GM21786 (cell line): ENCODE data around the gene COL24A1.

Source experiments
- ATAC-seq: cut with Tn5 transposase; IDR thresholded peaks from one replicate; pipeline ENCODE4 v1.9.1; 2021; ENCODE audit not compliant: unreplicated experiment

COL24A1 gene

DNA sequence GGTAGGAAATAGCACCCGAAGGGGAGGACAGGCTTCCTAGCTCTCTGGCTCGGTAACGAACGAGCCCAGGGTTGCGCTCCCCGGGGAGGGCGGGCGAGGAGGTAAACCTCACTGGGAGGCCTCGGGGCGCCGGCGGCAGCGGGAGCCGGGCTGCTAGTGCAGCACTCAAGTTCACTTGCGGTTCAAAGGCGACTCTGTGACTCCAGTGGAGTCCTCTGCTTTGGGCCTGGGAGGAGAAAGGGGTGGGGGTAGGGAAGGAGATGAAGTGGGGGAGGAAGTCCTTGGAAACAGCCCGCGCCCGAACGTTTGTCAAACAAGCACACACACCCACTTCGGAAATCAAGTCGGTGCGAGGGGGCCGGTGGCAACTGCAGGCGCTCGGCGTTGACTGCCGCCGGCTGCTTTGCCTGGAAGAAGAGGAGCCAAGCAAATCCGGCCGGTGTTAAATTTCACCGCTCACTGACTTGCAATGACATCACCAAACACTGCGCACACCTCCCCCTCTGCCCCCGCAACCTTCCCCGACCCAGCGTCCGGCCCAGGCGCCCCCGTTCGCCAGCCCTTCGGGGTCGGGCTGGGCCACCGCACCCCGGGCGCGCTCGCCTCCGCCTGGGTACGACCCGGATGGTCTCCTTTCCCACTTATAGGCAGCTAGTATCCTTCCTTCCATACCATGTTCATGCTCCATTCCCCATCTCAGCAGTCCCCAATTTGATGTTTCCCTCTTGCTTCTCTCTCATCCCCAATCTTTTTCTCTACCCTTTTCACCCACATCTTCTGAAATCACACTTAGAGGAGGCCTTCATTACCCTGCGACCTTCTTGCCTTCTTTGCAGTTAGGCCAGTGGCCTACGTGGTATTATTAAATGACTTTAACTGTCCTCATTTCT lies at the start of gene COL24A1:
Gene COL24A1, minus strand, starts transcription at position 207 of the 890 bp plus-strand sequence. CDS start 376 bp downstream, outside the sequence.
- no peak for ATAC-seq

DNA sequence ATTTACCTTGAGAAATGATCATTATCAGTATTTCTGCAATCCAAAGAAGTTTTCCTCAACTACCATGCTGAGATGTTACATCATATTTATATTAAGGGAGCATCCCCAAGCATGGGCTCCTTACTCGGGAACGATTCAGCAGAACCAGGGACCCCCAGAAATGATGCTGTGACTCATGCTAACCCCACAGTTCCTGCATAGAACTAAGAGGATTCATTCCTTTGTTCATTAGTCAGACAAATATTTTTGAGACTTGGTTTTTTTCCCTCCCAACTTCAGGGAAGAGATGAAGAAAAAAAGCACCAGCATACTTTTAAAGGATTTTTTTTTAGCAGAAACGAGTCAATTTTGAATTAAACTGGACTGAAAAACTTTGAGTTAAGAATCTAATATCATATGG lies 49.2 kb upstream of the COL24A1 start:
- ATAC-seq: no peak

DNA sequence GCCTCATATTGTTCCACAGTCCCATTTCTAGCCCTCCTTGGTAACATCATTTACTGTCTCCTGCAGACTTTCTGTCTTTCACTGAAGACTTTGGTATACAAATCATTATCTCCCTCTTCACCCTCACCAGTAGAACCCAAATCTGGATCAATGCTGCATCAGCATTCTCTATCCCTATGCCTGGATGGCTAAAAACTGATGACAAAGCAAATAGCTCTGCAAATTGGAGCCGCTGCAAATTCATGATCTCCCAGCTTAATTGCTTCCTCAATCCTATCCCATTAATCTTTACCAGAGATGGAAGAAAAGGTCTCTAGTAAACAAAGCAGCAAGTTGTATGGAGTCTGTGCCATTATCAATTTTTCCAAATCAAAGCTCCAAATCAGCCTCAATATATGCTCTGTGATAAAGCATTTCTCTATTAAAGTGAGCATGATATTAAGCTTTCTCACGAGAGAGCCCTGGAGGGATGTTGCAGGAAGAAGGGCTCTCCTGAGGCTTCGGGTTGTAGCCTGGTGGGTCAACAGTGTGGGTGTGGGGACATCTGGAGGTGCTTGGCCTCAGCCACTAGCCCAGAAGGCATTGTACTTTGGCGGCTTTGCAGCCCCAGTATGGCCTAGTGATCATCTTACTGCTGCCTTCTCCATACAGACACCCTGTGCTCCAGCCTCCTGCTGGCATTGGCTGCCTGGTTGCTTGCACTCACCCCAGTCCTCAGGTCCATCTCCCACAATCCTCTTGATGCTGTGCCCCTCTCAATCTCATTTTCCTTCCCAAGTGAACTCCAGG lies 46.2 kb upstream of the COL24A1 start:
- no peak for ATAC-seq

DNA sequence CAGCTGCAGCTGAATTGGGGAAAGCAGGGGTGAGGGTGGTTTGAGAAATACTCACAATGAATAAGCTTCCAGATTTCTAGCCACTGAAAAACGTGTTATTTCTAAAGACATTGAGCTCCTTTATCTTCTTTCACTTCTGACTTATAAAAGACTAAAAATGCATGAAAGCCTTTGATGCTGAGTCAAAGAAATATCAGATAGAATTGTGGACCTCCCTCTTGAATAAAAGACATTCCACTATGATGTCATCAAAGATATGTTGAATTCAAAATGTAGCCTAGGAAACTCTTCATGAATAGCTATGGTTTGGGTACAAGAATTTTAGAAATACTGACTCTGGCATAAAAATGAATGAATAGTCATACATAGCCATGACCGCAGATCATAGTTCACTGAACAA lies 44.7 kb upstream of the COL24A1 start:
- no peak for ATAC-seq

DNA sequence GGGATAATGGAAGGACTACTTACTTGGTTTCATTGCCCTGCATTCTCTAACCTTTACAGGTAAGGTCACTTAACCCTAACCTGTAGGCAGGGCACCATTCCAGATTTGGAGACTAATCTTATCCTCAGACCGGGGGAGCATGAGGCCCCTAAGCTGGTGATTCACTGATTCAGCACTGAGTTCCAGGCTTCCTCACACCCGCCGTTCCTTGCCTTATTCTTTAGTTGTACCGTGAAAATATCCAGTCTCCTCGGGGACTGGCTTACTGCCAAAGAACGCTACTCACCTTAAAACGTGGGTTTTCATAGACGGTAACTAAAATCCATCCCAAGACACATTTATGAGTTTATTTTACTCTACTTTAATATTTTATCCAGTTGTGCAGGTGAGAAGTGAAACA lies 44.3 kb upstream of the COL24A1 start:
- no peak for ATAC-seq

DNA sequence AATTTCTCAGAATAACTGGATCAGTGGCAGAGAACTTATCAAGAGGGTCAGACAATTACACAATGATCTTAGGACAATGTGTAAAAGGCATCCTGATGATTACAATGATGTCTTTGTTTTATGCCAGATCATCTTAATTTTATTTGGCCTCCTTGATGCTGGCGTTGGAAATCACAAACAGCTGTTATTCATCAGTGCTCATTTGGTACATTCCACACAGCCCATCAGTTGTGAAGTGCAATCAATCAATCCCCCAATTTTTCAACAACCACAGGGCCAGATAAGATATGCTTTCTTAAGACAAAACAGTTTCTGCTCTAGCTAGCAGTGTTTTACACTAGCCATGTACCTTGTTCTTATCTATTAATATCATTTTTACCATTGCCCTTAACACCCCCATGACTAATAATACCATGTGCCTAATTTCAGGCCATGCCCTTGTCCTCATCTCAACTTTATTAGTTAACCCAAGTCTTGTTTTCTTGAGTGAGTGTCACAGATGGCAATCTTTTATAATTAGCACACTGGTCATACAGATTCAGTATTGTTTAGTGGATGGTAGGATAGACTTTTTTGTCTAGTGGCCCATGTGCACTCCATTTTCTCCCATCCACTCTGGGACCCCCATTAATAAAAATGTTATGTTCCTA lies 40.8 kb upstream of the COL24A1 start:
- no peak for ATAC-seq

DNA sequence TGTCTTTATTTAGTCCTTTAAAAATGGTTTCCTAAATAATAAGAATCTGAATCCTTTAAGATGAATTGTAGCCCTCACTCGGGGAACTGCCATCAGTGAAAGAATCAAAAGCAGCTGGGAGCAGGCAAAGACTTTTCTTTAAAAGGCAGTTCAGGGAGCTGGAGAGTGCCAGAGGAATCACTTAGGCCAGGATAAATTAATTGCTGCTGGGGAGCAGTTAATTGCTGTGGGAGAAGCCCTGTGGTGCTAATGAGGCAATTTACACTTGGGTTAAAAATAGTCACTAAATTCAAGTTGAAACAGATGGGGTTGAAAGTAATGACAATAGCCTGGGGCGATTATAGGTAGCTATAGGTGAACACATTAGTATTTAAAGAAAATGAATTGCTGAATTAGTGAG lies 38.7 kb upstream of the COL24A1 start:
- no peak for ATAC-seq

DNA sequence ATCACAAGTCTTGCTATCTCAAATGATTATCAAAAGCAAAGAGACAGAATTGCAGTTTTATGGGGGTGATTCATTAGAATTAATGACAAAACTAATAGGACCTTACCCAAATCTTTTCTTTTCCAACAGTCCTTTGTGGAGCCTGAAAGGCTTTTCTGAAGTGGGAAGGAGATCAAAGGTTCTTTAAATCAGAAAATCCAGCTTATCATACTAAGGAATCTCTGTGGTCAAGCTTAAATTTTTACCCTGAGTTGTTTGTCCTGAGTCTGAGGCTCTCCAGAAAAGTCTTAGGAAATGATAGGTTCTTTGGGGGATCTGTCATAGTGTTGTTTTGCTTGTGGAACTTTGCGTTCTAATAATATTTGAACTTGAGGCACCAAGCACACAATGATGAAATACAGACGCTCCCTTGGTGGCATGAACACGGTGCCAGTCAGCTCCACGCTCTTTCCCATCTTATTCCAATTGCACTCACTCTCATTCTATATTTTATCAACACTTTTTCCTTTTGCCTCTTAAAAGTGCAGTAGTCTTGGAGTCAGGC lies 38.0 kb upstream of the COL24A1 start:
- no peak for ATAC-seq

DNA sequence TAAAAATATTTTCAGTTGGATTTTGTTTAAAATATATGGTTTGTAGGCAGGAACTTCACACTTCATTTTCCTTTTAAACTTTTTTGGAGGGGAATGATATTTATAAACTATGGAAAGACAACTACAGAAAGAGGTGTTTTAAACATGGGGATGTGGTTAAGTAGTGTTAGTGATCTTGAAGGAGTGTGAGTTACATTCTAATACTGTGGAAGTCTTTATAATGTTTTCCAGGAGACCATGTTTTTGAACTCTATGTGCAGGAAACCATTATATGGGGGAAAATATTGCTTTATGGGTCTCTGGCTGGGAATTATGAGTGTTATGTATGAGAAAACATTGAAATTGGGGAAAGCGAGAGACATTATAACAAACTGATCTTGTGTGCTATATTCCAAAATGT lies 35.8 kb upstream of the COL24A1 start:
- ATAC-seq: no peak

DNA sequence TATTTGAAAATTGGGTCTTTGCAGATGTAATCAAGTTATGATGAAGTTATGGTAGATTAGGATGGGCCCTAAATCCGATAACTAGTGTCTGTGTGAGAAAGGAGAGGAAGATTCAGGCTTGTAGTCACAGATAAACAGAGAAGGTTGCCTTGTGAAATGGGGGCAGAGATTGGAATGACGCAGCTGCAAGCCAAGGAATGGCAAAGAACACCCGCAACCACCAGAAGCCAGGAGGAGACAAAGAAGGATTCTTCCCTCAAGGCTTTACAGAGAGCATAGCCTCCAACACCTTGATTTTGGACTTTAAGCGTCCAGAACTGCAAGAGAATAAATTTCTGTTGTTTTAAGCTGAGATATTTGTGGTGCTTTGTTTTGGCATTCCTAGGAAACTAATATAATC lies 35.4 kb upstream of the COL24A1 start:
- no peak for ATAC-seq

DNA sequence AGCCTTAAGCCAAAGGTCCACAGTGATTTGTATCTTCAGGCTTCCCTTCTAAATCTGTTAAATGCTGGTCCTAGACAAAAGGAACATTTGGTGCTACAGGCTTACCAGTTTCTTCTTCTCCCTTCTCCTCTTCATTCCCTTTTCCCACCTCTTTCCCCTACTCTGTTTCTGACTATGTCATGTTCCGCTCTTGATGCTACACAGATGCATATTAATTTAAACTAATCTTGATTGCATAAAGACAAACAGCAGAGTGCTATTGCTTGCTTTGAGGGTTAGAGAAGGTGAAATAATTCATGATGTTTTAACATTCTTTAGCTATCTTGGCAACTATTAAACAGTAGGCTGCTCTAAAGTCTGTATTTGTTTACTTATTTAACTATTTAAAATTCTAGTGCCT lies 34.3 kb upstream of the COL24A1 start:
- ATAC-seq: no peak

DNA sequence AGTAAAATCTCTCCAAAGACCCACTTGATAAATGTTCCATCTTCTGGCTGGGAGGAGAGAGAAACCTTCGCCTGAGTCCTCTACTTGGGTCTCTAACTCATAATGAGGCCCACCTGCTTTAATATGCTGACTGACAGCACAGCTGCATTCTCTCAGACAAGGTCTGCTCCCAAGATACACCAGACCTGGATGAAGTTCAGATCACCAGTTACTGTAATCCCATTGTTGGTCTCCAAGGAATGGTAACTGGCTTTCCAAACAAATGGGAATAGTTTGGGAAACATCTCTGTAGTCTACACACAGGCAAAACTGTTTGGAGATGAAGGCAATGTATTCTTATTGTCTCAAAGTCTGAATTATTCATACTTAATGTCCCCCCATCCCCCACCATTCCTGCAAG lies 27.9 kb upstream of the COL24A1 start:
- ATAC-seq: no peak

DNA sequence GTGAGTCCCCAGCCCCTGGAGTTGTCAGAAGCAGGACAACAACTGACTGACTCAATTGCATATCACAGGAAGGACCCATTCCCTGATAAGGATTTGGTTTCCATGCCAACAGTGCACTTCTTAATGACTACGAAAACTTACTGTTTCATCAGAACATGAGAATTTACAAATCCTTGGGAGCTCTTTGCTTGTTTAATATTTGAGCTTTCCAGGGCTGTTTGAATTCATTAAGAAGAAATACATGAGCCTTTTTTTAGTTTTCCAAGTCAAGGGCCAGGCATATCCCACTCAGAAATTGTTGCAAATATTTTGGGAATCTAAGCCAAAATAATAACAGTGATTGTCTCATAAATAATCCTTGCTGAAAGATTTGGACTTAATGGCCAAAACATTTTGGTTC lies 27.2 kb upstream of the COL24A1 start:
- no peak for ATAC-seq

DNA sequence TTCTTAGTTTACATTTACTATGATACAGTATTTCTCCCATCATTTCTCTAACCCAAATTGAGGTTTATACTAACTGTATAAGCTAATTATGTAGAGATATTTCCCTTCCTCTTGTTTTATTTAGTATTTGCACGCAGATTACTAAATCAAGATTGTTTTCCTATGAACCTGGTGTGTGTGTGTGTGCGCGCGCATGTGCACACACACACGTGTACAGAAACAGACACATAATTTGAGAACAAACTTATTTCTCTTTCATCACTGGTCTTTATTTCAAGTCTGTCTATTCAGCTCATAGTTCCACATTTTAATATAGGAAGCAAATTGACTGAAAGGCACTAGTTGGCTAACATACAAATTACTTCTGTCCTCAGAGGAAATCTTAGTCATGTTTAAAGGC lies 19.7 kb upstream of the COL24A1 start:
- ATAC-seq: no peak

DNA sequence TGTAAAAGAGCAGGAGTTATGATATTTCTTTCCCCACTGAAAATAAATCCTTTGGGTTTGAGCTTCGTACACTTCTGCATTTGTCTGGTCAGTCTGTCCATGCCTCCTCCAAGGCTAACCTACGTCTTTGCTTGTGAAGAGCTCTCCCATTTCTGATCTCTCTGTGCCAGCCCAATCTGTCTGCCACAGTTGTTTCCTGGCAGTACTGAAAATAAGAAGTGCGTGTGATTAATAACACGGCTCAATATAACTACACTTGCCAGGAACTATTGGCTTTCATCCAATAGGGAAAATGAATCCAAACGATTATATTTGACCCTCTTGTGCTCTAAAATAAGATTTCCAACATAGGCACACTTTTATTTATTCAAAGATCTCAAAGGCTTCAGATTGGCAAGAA lies 19.2 kb upstream of the COL24A1 start:
- no peak for ATAC-seq

DNA sequence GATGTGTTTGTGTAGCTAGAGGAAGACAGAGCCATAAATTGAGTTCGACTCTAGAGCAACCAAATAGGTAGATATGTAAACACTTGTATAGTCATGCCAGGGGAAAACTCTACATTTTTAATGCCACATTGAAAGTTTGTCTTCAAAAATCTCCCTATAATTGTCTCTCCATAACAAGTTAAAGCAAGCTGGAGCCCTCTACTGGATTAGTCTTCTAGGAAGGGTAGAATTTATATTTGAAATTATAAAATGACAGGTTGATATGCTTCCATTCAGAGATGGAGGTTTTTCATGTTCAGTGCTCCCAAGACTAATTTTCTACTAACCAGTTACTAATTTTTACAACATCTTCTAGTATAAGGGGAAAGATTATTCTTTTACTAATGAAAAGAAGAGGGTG lies 13.1 kb upstream of the COL24A1 start:
- no peak for ATAC-seq

DNA sequence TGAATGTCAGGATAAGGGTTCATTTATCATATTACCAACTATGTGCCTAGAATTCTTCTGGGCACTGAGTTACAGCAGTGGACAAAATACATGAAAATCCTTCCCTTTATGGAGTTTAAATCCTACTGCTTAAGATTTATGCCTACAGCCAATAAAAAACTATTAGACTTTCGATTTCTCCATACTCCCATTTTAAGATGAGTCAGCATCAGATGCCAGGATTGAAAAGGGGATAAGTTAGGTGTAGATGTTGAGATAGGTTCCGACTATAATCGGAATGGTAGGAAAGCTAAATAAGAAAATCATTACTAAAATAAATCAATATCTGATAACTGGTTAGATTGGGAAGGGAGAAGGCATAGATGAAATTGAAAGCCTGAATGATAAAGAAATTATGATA lies 3.2 kb upstream of the COL24A1 start:
- ATAC-seq: no peak

DNA sequence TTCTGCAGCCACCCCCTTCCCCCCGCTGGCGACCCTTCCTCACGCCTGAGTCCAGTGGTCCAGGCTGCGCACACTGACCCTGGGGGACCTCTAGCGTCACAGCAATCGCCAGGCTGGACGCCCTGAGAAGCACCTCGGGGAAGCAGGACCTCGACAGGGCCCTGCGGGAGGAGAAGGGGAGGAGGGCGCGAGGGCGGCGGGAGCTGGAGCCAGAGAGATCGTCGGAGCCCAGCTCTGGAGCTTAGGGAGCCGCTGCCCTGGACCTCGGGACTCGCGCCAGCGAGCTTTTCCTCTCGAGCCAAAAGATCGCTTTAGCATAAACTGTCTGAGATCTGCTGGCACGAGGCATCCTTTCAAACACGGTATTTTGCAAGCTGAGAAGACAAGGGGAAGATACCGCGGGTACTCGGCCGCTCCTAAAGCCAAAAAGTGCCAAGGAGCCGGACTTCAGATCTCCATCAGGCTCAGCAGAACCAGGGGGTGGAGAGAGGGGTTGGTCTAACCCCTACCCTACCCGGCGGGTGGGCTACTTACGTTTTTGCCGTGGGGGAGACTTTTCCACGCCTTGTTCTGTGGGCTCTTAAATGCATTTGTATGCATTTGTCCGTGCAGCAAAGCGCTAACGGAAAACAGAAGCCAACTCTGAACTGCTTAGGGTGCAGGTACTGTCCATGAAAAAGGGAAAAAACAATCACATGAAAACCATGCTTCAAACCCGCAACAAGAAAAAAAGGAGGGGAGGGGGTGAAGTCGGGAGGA lies 586 bp downstream of the COL24A1 start:
- ATAC-seq: no peak

DNA sequence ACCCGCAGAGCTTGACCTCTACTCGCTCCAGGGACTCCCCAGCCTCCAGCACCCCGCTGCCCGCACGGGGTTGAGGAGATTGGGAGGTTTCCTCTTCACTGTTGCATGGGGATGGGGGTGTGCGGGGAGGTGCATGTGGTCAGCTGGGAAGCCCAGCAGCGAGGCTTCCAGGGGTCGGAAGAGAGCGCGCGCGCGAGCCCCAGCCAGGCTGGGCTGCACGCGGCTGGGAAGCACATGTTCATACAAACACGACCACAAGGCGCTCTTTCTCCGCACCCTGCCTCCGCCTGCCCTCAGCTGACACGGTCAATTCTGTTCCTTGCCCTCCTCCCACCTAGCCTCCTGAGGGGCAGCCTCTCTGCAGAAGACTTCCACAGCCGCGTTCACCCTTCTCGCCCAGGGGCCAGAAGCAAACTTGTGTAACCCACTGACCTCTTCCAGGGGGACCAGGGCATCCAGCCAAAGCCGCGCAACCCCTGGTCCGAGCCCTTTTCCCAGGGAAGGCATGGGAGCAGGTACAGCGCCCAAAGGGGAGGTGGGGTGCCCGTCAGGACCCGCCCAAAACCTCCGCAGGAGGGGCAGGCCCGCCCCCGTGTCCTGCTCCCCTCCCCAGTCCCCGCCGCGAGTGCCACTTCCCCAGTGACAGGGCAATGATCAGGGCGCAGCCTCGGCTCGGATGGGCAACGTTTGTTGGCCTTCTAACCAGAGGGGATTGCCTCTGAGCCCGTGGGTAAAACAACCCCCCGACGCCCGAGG lies 1.3 kb downstream of the COL24A1 start:
- ATAC-seq: no peak

DNA sequence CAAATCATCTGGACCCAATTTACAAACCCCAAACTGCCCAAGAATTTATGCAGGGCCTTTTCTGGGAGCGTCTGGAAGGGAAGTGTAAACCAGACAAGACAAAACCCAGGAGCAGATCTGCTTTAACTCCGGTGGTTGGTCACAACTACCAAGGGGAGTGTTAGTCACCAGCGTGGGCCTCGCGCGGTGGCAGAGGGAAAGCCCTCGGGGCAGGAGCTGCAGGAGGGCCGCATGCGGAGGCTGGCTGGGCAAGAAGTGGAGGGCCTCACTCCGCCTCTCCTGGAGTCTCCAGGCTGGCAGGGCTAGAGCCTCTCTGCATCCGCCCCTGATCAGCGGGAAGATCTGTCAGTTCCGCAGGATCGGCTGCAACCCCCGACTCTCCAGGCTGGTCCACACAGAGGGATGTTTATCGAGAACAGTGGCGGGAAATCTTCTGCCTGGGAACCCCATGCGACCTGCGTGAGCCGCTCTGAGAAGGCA lies 2.0 kb downstream of the COL24A1 start:
- ATAC-seq: no peak
